H1 (cell line): ENCODE measurements around the gene KCNJ4.

ENCODE experiments used
- ATF3 ChIP-seq: IDR thresholded peaks from 2 replicates; pipeline ENCODE4 v1.6.1; 2011; ENCODE audit warnings: low read depth, mild to moderate bottlenecking, low read length; ENCODE audit not compliant: insufficient read depth
- BACH1 ChIP-seq: IDR thresholded peaks from 2 replicates; pipeline ENCODE4 v1.6.1; 2012; ENCODE audit warnings: low read length, improper control_type of control experiment
- CREB1 ChIP-seq: IDR thresholded peaks from 2 replicates; pipeline ENCODE4 v1.6.1; 2012; ENCODE audit warnings: inconsistent platforms
- CTCF ChIP-seq, 3 experiments: IDR thresholded peaks; 1 replicate in 2 of 3; 2 replicates in 1 of 3; pipeline versions ENCODE4 v1.5.1 to v1.6.1; 2011; ENCODE audit warnings: low read length in 3 of 3, mild to moderate bottlenecking in 3 of 3, inconsistent platforms in 2 of 3, low read depth in 1 of 3, moderate library complexity in 1 of 3; ENCODE audit not compliant: insufficient read depth in 1 of 3; ENCODE audit errors: control extremely low read depth in 1 of 3
- GTF2F1 ChIP-seq: IDR thresholded peaks from 2 replicates; pipeline ENCODE4 v1.6.1; 2012; ENCODE audit warnings: low read depth, low read length, improper control_type of control experiment, borderline replicate concordance
- JUND ChIP-seq: IDR thresholded peaks from 2 replicates; pipeline ENCODE4 v1.6.1; 2011; ENCODE audit warnings: mild to moderate bottlenecking, improper control_type of control experiment, low read length
- NRF1 ChIP-seq: IDR thresholded peaks from 2 replicates; pipeline ENCODE4 v1.6.1; 2011; ENCODE audit warnings: mild to moderate bottlenecking, low read depth, low read length, improper control_type of control experiment
- POLR2AphosphoS5 ChIP-seq: IDR thresholded peaks from 2 replicates; pipeline ENCODE4 v1.6.1; 2011; ENCODE audit warnings: low read depth, low read length
- POU5F1 ChIP-seq: IDR thresholded peaks from 2 replicates; pipeline ENCODE4 v1.6.1; 2011; ENCODE audit warnings: low read depth, mild to moderate bottlenecking, low read length, moderate library complexity
- RAD21 ChIP-seq, 2 experiments: IDR thresholded peaks in 1 of 2; conservative IDR thresholded peaks in 1 of 2; 2 replicates each; pipeline ENCODE4 v1.6.1; 2011; ENCODE audit warnings: low read depth in 2 of 2, low read length in 2 of 2, improper control_type of control experiment in 1 of 2, inconsistent platforms in 1 of 2, mild to moderate bottlenecking in 1 of 2, moderate library complexity in 1 of 2
- RFX5 ChIP-seq: IDR thresholded peaks from 2 replicates; pipeline ENCODE4 v1.6.1; 2011; ENCODE audit warnings: low read depth, low read length, improper control_type of control experiment, borderline replicate concordance
- RNF2 ChIP-seq: fragments of 200-900, 300-1000 bp; sonication (generic); IDR thresholded peaks from 2 replicates; pipeline ENCODE4 v1.7.1; 2016; ENCODE audit warnings: borderline replicate concordance, low read depth, mild to moderate bottlenecking, antibody characterized with exemption, low read length; ENCODE audit not compliant: poor library complexity, severe bottlenecking; ENCODE audit errors: missing control alignments
- YY1 ChIP-seq: IDR thresholded peaks from 2 replicates; pipeline ENCODE4 v1.6.1; 2011; ENCODE audit warnings: low read depth, mild to moderate bottlenecking, low read length

- TF ChIP-seq CTCF (IDR thresholded peaks at IDR 0.05; ENCODE audit: control extremely low read depth in 1 of 3, insufficient read depth in 1 of 3, low read depth in 1 of 3, low read length in 3 of 3) (no peak), POLR2AphosphoS5 (no peak; the same call in 1 of the 2 replicates), RAD21 (IDR thresholded peaks at IDR 0.05 in 1 of 2, conservative IDR thresholded peaks at IDR 0.05 in 1 of 2; ENCODE audit: low read depth in 2 of 2, low read length in 2 of 2) (no peak), POU5F1 (no peak), JUND (no peak), RFX5 (no peak), ATF3 (no peak), NRF1 (no peak), RNF2 (no peak), GTF2F1 (no peak), CREB1 (no peak), BACH1 (no peak), YY1 (no peak)
Observed at GRCh38 chr22:38489142-38489541, 34.1 kb upstream of the KCNJ4 start.
